B cell (primary cell): ENCODE measurements around the gene SUV39H2. TPM values are rescaled to one million over a fixed set of nuclear protein-coding genes. Genes with fewer than 3 reads are reported as not detected.

Experiments
- ATAC-seq: fragments of 200-7000 bp; cut with Tn5 transposase; one replicate; pipeline ENCODE4 v1.10.0; 2021; ENCODE audit warnings: low read depth, mild to moderate bottlenecking, moderate number of reproducible peaks, moderate library complexity
- CTCF ChIA-PET: fragments of 350-600 bp; sonication (Branson Sonifier 250); formaldehyde crosslinking; loops from one replicate; lab custom pipeline; 2021; ENCODE audit warnings: antibody characterized with exemption, inconsistent platforms; lab: Charles Lee
- POLR2A ChIA-PET: fragments of 350-600 bp; sonication (Branson Sonifier 250); formaldehyde crosslinking; loops from one replicate; lab custom pipeline; 2021; ENCODE audit warnings: antibody characterized with exemption; lab: Charles Lee
- DNase-seq: peaks from one replicate; pipeline ENCODE4 v3.0.0; 2013
- H2AFZ ChIP-seq: 2 replicates; pipeline ENCODE4 v1.6.1; 2012; ENCODE audit warnings: mild to moderate bottlenecking, low read depth, low read length; ENCODE audit not compliant: insufficient read depth, poor library complexity, severe bottlenecking
- H3K27ac ChIP-seq, 2 donors: 1 replicate in 1 of 2; 2 replicates in 1 of 2; pipeline ENCODE4 v1.5.1; 2012 to 2013; ENCODE audit warnings: low read length in 2 of 2, mild to moderate bottlenecking in 2 of 2, moderate library complexity in 1 of 2
- H3K27me3 ChIP-seq, 4 experiments: fragments of 200-600 bp in 1 of 4; sonication (generic) in 1 of 4; replicated peaks in 1 of 4; 1 replicate in 2 of 4; 2 replicates in 2 of 4; pipeline versions ENCODE4 v1.6.1 to v1.7.0; 2013 to 2016; ENCODE audit warnings: low read length in 3 of 4, mild to moderate bottlenecking in 2 of 4, mixed read lengths in 1 of 4, moderate library complexity in 1 of 4; ENCODE audit not compliant: insufficient read depth in 4 of 4, control insufficient read depth in 3 of 4; ENCODE audit errors: control extremely low read depth in 1 of 4
- H3K36me3 ChIP-seq, 2 experiments: replicated peaks in 1 of 2; 1 replicate in 1 of 2; 2 replicates in 1 of 2; pipeline versions ENCODE4 v1.6.1 to v1.7.1; 2013; ENCODE audit warnings: low read length in 1 of 2; ENCODE audit not compliant: insufficient read depth in 2 of 2, control insufficient read depth in 1 of 2; ENCODE audit errors: control extremely low read depth in 1 of 2, extremely low read depth in 1 of 2
- H3K4me1 ChIP-seq, 2 donors: fragments of 200-600 bp in 1 of 2; sonication (generic) in 1 of 2; 1 replicate in 1 of 2; 2 replicates in 1 of 2; pipeline versions ENCODE4 v1.5.1 to v1.6.1; 2013 to 2017; ENCODE audit warnings: low read length in 2 of 2; ENCODE audit not compliant: control insufficient read depth in 2 of 2, insufficient read depth in 2 of 2
- H3K4me2 ChIP-seq: replicated peaks from 2 replicates; pipeline ENCODE3; 2012; ENCODE audit warnings: mild to moderate bottlenecking, low read depth, low read length; ENCODE audit not compliant: poor library complexity, severe bottlenecking
- H3K4me3 ChIP-seq, 5 experiments: fragments of 200-600 bp in 1 of 5; sonication (generic) in 1 of 5; 1 replicate in 3 of 5; 2 replicates in 2 of 5; pipeline versions ENCODE4 v1.5.1 to v1.7.0; 2011 to 2016; ENCODE audit warnings: low read length in 4 of 5, mild to moderate bottlenecking in 4 of 5, low read depth in 2 of 5, control low read depth in 1 of 5, moderate library complexity in 1 of 5; ENCODE audit not compliant: insufficient read depth in 1 of 5; ENCODE audit errors: control extremely low read depth in 1 of 5, extremely low read depth in 1 of 5
- H3K79me2 ChIP-seq: fragments of 200-600 bp; sonication (generic); one replicate; pipeline ENCODE4 v1.6.0; 2016; ENCODE audit warnings: low read length; ENCODE audit not compliant: control insufficient read depth, insufficient read depth
- H3K9ac ChIP-seq: fragments of 200-600 bp; sonication (generic); 2 replicates; pipeline ENCODE4 v1.6.1; 2017; ENCODE audit warnings: mild to moderate bottlenecking, low read length, moderate library complexity
- H3K9me3 ChIP-seq, 3 donors: one replicate each; pipeline versions ENCODE4 v1.6.1 to v1.7.1; 2013; ENCODE audit warnings: low read length in 2 of 3; ENCODE audit not compliant: control insufficient read depth in 2 of 3, insufficient read depth in 1 of 3; ENCODE audit errors: control extremely low read depth in 1 of 3
- H4K20me1 ChIP-seq: 2 replicates; pipeline ENCODE4 v1.6.0; 2012; ENCODE audit warnings: mild to moderate bottlenecking, low read length; ENCODE audit not compliant: insufficient read depth, control insufficient read depth, poor library complexity, severe bottlenecking
- H3K27ac Mint-ChIP-seq: one replicate; pipeline ENCODE4 v1.8.0; 2021; ENCODE audit warnings: mixed read lengths
- H3K27me3 Mint-ChIP-seq: one replicate; pipeline ENCODE4 v1.8.0; 2021; ENCODE audit warnings: mixed read lengths
- H3K4me1 Mint-ChIP-seq: one replicate; pipeline ENCODE4 v1.8.0; 2021; ENCODE audit warnings: mixed read lengths
- H3K4me3 Mint-ChIP-seq: one replicate; pipeline ENCODE4 v1.8.0; 2021; ENCODE audit warnings: mixed read lengths
- H3K9me3 Mint-ChIP-seq: one replicate; pipeline ENCODE4 v1.8.0; 2022; ENCODE audit warnings: mixed read lengths; ENCODE audit not compliant: insufficient read depth
- CTCF ChIP-seq: fragments of 200-600 bp; IDR thresholded peaks from one replicate; pipeline ENCODE4 v1.8.0; 2022; ENCODE audit warnings: antibody characterized with exemption, mild to moderate bottlenecking
- EZH2 ChIP-seq: IDR thresholded peaks from 2 replicates; pipeline ENCODE4 v1.6.1; 2012; ENCODE audit warnings: borderline replicate concordance, low read depth, mild to moderate bottlenecking, moderate library complexity, low read length; ENCODE audit not compliant: insufficient read depth, poor library complexity, severe bottlenecking
- WGBS: methylation state at CpG from one replicate; pipeline ENCODE4 v1.1.5; 2013; ENCODE audit warnings: missing lambda C conversion rate; ENCODE audit not compliant: insufficient coverage; 5-methylcytosine and 5-hydroxymethylcytosine counted together
- intact Hi-C: fragments of 100-400 bp; cut with micrococcal nuclease; formaldehyde crosslinking; loops from one replicate; pipeline ENCODE4 v1.10.0; 2022
- polyA plus RNA-seq: library from polyadenylated mRNA; depleted of rRNA; stranded (reverse); fragments of >200 nt; gene quantifications from 2 replicates; pipeline ENCODE4 v1.2.3, GENCODE V29; 2012
- total RNA-seq, 2 donors: library from RNA; stranded (reverse); fragments of 120-200 nt in 1 of 2; gene quantifications; 1 replicate in 1 of 2; 2 replicates in 1 of 2; pipeline versions ENCODE4 v1.2.3 to v1.2.4, GENCODE V29; 2013 to 2022

SUV39H2 gene
- total and polyA plus RNA-seq, 2 donors (not counting 1 experiment from before 2014, with no cell fraction given), result 0.73 to 3.2 TPM

DNA sequence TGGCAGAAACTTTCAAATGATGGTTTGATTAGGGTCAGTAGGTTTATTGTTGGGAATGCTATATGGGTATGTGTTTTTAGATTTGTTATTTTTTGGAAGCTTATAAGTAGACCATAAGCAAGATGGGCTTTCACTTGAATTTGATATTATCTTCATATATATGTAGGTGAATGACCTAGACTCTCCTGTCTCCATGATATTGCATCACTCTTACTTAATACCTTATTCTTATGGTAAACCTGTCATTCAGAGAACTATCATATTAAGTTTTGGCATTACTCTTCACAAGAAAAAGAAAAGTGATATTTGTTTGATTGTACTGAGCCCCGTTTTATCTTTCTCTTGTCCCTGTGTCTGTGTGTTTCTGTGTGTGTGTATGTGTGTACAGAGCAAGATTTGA, 23.2 kb upstream of the SUV39H2 start:
- POLR2A ChIA-PET, result no interaction called here
- no peaks in the 10 kb centered on the region for H3K79me2 ChIP-seq

More for the DNA sequence above, 23.2 kb upstream of the SUV39H2 start:
- ATAC-seq (no peak), DNase-seq (no peak)
- Mint-ChIP-seq H3K27me3 (no peaks in the 10 kb centered on the region), H3K27ac (no peak overlapping the region), H3K9me3 (no peaks in the 10 kb centered on the region), H3K4me3 (no peak overlapping the region), H3K4me1 (no peaks in the 10 kb centered on the region)
- intact Hi-C loops, result no loop called here
- Histone ChIP-seq H2AFZ (no peak overlapping the region), H3K27me3 (no peaks in the 10 kb centered on the region), H3K9ac (no peak overlapping the region), H3K4me2 (no peak overlapping the region), H4K20me1 (no peaks in the 10 kb centered on the region), H3K9me3 (no peaks in the 10 kb centered on the region), H3K27ac (no peak overlapping the region), H3K36me3 (peaks cover 7 to 24% of the 10 kb centered on the region in 2 experiments), H3K4me1 (no peaks in the 10 kb centered on the region), H3K4me3 (no peak overlapping the region)
- WGBS, result no CpG with 5 or more reads among the region's 1 CpG
- TF ChIP-seq CTCF, result no peak
- no peak for TF ChIP-seq EZH2
- CTCF ChIA-PET, result no interaction called here
